ENCODE results near the gene MAK.

GRCh38 chr6:10849901-10850300 is 11.6 kb upstream of the MAK start:
- no peak for TF ChIP-seq CTCF (IDR thresholded peaks at IDR 0.05; ENCODE audit: low read depth, low read length, missing input control)
- TF ChIP-seq, protein P1, sequence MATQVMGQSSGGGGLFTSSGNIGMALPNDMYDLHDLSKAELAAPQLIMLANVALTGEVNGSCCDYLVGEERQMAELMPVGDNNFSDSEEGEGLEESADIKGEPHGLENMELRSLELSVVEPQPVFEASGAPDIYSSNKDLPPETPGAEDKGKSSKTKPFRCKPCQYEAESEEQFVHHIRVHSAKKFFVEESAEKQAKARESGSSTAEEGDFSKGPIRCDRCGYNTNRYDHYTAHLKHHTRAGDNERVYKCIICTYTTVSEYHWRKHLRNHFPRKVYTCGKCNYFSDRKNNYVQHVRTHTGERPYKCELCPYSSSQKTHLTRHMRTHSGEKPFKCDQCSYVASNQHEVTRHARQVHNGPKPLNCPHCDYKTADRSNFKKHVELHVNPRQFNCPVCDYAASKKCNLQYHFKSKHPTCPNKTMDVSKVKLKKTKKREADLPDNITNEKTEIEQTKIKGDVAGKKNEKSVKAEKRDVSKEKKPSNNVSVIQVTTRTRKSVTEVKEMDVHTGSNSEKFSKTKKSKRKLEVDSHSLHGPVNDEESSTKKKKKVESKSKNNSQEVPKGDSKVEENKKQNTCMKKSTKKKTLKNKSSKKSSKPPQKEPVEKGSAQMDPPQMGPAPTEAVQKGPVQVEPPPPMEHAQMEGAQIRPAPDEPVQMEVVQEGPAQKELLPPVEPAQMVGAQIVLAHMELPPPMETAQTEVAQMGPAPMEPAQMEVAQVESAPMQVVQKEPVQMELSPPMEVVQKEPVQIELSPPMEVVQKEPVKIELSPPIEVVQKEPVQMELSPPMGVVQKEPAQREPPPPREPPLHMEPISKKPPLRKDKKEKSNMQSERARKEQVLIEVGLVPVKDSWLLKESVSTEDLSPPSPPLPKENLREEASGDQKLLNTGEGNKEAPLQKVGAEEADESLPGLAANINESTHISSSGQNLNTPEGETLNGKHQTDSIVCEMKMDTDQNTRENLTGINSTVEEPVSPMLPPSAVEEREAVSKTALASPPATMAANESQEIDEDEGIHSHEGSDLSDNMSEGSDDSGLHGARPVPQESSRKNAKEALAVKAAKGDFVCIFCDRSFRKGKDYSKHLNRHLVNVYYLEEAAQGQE (IDR thresholded peaks at IDR 0.05), result no peak

All from liver (tissue), 2 donors.